Erythroblast (primary cell): ENCODE measurements around the gene CCL18.
"Not testable (repeated sequence)": the region's sequence is repeated elsewhere in the genome, so short reads cannot be mapped to it uniquely, and the experiment has no call there.

ENCODE experiments used
- GATA1 ChIP-seq: IDR thresholded peaks from 2 replicates; pipeline ENCODE4 v1.6.1; 2011; ENCODE audit warnings: low read depth, mild to moderate bottlenecking, control low read depth, low read length, moderate library complexity
- POLR2A ChIP-seq: IDR thresholded peaks from 2 replicates; pipeline ENCODE4 v1.6.1; 2011; ENCODE audit warnings: mild to moderate bottlenecking, low read length

DNA sequence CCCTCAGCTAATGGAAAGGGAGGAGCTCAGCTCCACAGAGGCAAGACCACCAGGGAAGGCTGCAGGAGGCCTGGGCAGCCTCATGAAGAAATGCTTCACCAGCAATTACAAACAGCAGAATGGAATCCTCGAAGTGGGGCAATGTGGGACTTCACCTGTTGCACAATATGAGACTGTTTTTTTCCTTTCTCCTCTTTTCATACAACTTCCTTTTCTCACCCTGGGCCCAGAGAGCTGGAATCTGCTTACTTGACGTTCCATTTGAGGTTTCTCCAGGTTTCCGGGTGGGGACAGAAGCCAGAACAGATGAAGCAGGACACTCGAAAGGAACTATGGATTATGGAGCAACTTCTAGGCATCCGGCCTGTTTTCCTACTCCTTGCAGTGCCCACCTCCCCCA lies 44.2 kb downstream of the CCL18 start:
- not testable (repeated sequence) for TF ChIP-seq GATA1, POLR2A
